Endothelial cell of umbilical vein (primary cell): ENCODE measurements around the gene RAD51B. TPM values are rescaled to one million over a fixed set of nuclear protein-coding genes. Genes with fewer than 3 reads are reported as not detected.

Experiments used
- BruUV-seq: library from RNA; stranded (reverse); fragments of 400-500 nt; replicated peaks from 2 replicates; lab custom pipeline; 2021; lab: Mats Ljungman, UMichigan
- CTCF ChIA-PET: fragments of 300-600, 350-600 bp; sonication (Branson Sonifier 250); formaldehyde crosslinking; loops from one replicate; lab custom pipeline; 2021; ENCODE audit warnings: antibody characterized with exemption, inconsistent platforms; lab: Charles Lee
- POLR2A ChIA-PET: fragments of 300-600, 350-600 bp; sonication (Branson Sonifier 250); formaldehyde crosslinking; loops from one replicate; lab custom pipeline; 2021; ENCODE audit warnings: antibody characterized with exemption, inconsistent platforms; lab: Charles Lee
- DNase-seq: peaks from one replicate; pipeline ENCODE4 v3.0.0-alpha.2; 2011; ENCODE audit warnings: low read depth, low spot score
- FAIRE-seq: peaks from 2 replicates; lab custom pipeline; 2011; peaks lifted over from hg19 to GRCh38; lab: Jason Lieb, UNC
- H2AFZ ChIP-seq: 2 replicates; pipeline ENCODE4 v1.6.0; 2012; ENCODE audit warnings: low read depth, low read length, control low read depth, inconsistent platforms
- H3K27ac ChIP-seq: 2 replicates; pipeline ENCODE4 v1.5.1; 2011; ENCODE audit warnings: low read depth, mild to moderate bottlenecking, control low read depth, low read length, moderate library complexity; ENCODE audit not compliant: insufficient read depth
- H3K27me3 ChIP-seq, 2 experiments: 2 replicates each; pipeline versions ENCODE4 v1.6.0 to v1.6.1; 2011; ENCODE audit warnings: low read length in 2 of 2, mixed read lengths in 1 of 2; ENCODE audit not compliant: control insufficient read depth in 2 of 2, insufficient read depth in 2 of 2
- H3K36me3 ChIP-seq, 2 experiments: 2 replicates in 1 of 2; 3 replicates in 1 of 2; pipeline ENCODE4 v1.5.1; 2011; ENCODE audit warnings: low read length in 2 of 2, mild to moderate bottlenecking in 1 of 2, moderate library complexity in 1 of 2; ENCODE audit not compliant: control insufficient read depth in 2 of 2, insufficient read depth in 2 of 2; ENCODE audit errors: extremely low read depth in 1 of 2
- H3K4me1 ChIP-seq: 3 replicates; pipeline ENCODE4 v1.5.1; 2011; ENCODE audit warnings: mild to moderate bottlenecking, low read length; ENCODE audit not compliant: control insufficient read depth, insufficient read depth; ENCODE audit errors: extremely low read depth
- H3K4me2 ChIP-seq: 2 replicates; pipeline ENCODE4 v1.6.1; 2011; ENCODE audit warnings: low read length, control low read depth, mixed read lengths; ENCODE audit not compliant: insufficient read depth
- H3K4me3 ChIP-seq, 3 experiments: fragments of 200-600 bp in 1 of 3; sonication (generic), shearing (Covaris generic) in 1 of 3; replicated peaks in 1 of 3; 2 replicates each; pipeline ENCODE4 v1.5.1; 2011 to 2016; ENCODE audit warnings: control low read depth in 3 of 3, low read length in 3 of 3, mild to moderate bottlenecking in 2 of 3, inconsistent platforms in 1 of 3, low read depth in 1 of 3, moderate library complexity in 1 of 3; ENCODE audit not compliant: insufficient read depth in 1 of 3
- H3K79me2 ChIP-seq: 2 replicates; pipeline ENCODE4 v1.6.0; 2012; ENCODE audit warnings: low read length, inconsistent platforms; ENCODE audit not compliant: control insufficient read depth, insufficient read depth
- H3K9ac ChIP-seq: replicated peaks from 2 replicates; pipeline ENCODE3; 2011; ENCODE audit warnings: low read length, control low read depth; ENCODE audit not compliant: insufficient read depth; ENCODE audit errors: extremely low read depth
- H3K9me1 ChIP-seq: replicated peaks from 3 replicates; pipeline ENCODE4 v1.6.0; 2011; ENCODE audit warnings: mild to moderate bottlenecking, low read length; ENCODE audit not compliant: control insufficient read depth, insufficient read depth; ENCODE audit errors: extremely low read depth
- H3K9me3 ChIP-seq: replicated peaks from 2 replicates; pipeline ENCODE4 v1.5.1; 2012; ENCODE audit warnings: low read length, inconsistent platforms; ENCODE audit not compliant: control insufficient read depth, insufficient read depth
- H4K20me1 ChIP-seq: replicated peaks from 2 replicates; pipeline ENCODE3; 2011; ENCODE audit warnings: mild to moderate bottlenecking, low read length; ENCODE audit not compliant: control insufficient read depth, insufficient read depth; ENCODE audit errors: extremely low read depth
- EZH2 ChIP-seq: IDR thresholded peaks from 2 replicates; pipeline ENCODE4 v1.6.1; 2012; ENCODE audit warnings: borderline replicate concordance, low read depth, mild to moderate bottlenecking, moderate library complexity, low read length, inconsistent platforms; ENCODE audit not compliant: severe bottlenecking
- FOS ChIP-seq: IDR thresholded peaks from 2 replicates; pipeline ENCODE4 v1.6.1; 2011; ENCODE audit warnings: mild to moderate bottlenecking, low read length, moderate library complexity, borderline replicate concordance; ENCODE audit not compliant: insufficient read depth
- GATA2 ChIP-seq: IDR thresholded peaks from 2 replicates; pipeline ENCODE4 v1.7.0; 2011; ENCODE audit warnings: low read depth, mild to moderate bottlenecking, moderate library complexity, mixed read lengths, low read length; ENCODE audit not compliant: insufficient read length, insufficient read depth
- JUN ChIP-seq: IDR thresholded peaks from 2 replicates; pipeline ENCODE4 v1.6.1; 2011; ENCODE audit warnings: borderline replicate concordance, low read depth; ENCODE audit not compliant: insufficient read length, insufficient read depth
- MYC ChIP-seq: IDR thresholded peaks from one replicate; pipeline ENCODE4 v1.6.1; 2011; ENCODE audit warnings: mild to moderate bottlenecking, low read depth, low read length
- POLR2A ChIP-seq: IDR thresholded peaks from 2 replicates; pipeline ENCODE4 v1.6.1; 2012; ENCODE audit warnings: low read depth, mild to moderate bottlenecking, control low read depth, low read length
- POLR2AphosphoS5 ChIP-seq: IDR thresholded peaks from 2 replicates; pipeline ENCODE4 v1.6.1; 2012; ENCODE audit warnings: low read depth, mild to moderate bottlenecking, control low read depth, low read length, moderate library complexity; ENCODE audit not compliant: insufficient read depth
- dilution Hi-C: fragments of 300-500 bp; cut with MboI; formaldehyde crosslinking; loops from one replicate; pipeline ENCODE4 v1.15.0; 2019; ENCODE audit warnings: low sequenced_read_pairs; ENCODE audit not compliant: extremely low pct_ligation_motif_present
- intact Hi-C: fragments of 100-400 bp; cut with micrococcal nuclease; formaldehyde crosslinking; loops from one replicate; pipeline ENCODE4 v1.10.0; 2022
- polyA plus RNA-seq, 4 experiments: library from polyadenylated mRNA; depleted of rRNA in 3 of 4; stranded (reverse) in 3 of 4; unstranded in 1 of 4; fragments of >200 nt; gene quantifications; 2 replicates each; pipeline versions ENCODE4 v1.2.1 to v1.2.3, GENCODE V29; 2011 to 2012; ENCODE audit warnings: missing spikeins in 1 of 4
- total RNA-seq: library from RNA; stranded (reverse); gene quantifications from 2 replicates; pipeline ENCODE4 v1.2.3, GENCODE V29; 2021
- TF ChIP-seq, protein P1 (sequence below), 2 donors: IDR thresholded peaks; 1 replicate in 1 of 2; 2 replicates in 1 of 2; pipeline ENCODE4 v1.5.1; 2011; ENCODE audit warnings: low read length in 2 of 2, mild to moderate bottlenecking in 2 of 2, moderate library complexity in 2 of 2, control low read depth in 1 of 2, inconsistent platforms in 1 of 2, low read depth in 1 of 2; ENCODE audit not compliant: insufficient read depth in 1 of 2; ENCODE audit errors: extremely low read depth in 1 of 2
- TF ChIP-seq, protein P2 (sequence below): IDR thresholded peaks from 2 replicates; pipeline ENCODE4 v1.6.1; 2011; ENCODE audit not compliant: insufficient read depth, insufficient read length

The RAD51B gene
- total and polyA plus RNA-seq, 2 donors (not counting 3 experiments of a cell fraction or from before 2014, with no cell fraction given): 3.9 to 19.0 TPM

GRCh38 chr14:68223631-68224030 is 404.1 kb downstream of the RAD51B start:
- no peak overlapping the region for H3K4me3 ChIP-seq
- H3K9ac ChIP-seq: no peak overlapping the region
- no peaks in the 10 kb centered on the region for H3K9me1 ChIP-seq
- intact Hi-C loops (no loop called here), dilution Hi-C loops (no loop called here)
- POLR2A ChIA-PET: no interaction called here
- H3K79me2 ChIP-seq: no peaks in the 10 kb centered on the region
- no peak overlapping the region for H2AFZ ChIP-seq
- H3K27me3 ChIP-seq: no peaks in the 10 kb centered on the region
- TF ChIP-seq EZH2: no peak
- no peak for TF ChIP-seq POLR2AphosphoS5
- no peaks in the 10 kb centered on the region for H4K20me1 ChIP-seq
- no TSS peak for BruUV-seq
- DNase-seq (no peak), FAIRE-seq (no peak)
- H3K36me3 ChIP-seq: no peaks in the 10 kb centered on the region
- no peak overlapping the region for H3K27ac ChIP-seq
- CTCF ChIA-PET: interaction anchor here (0.9 to 1.6 kb wide), 2 partner anchors 20 to 63 kb away, joined by 3 read pairs; no protein-coding TSS in a partner anchor
- H3K4me1 ChIP-seq: no peaks in the 10 kb centered on the region
- H3K4me2 ChIP-seq: no peak overlapping the region
- no peaks in the 10 kb centered on the region for H3K9me3 ChIP-seq

DNA sequence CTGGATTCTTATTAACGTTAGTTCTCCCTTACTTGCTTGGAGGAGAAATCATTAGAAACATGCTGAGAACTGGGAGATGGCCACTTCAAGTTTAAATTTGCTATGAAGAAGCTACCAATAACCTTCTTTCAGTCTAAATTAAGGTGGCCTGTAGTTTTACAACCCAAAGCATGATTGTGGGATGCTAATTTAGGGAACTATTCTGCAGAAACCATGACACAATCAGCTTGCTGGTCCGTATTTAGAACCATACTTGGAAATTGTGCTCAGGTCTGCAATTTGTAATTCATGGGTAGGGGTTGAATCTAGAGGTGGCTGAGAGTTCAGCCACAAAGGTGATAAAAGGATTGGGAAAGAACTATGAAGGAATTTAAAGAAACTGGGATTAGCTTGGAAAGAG is 405.7 kb downstream of the RAD51B start:
- Histone ChIP-seq H3K27ac (no peak overlapping the region), H3K9me1 (no peaks in the 10 kb centered on the region), H3K79me2 (no peaks in the 10 kb centered on the region), H3K9ac (no peak overlapping the region), H3K4me2 (no peak overlapping the region), H3K9me3 (no peaks in the 10 kb centered on the region), H3K4me1 (no peaks in the 10 kb centered on the region), H3K27me3 (no peaks in the 10 kb centered on the region), H2AFZ (no peak overlapping the region), H3K36me3 (no peaks in the 10 kb centered on the region), H4K20me1 (no peaks in the 10 kb centered on the region), H3K4me3 (no peak overlapping the region)
- no TSS peak for BruUV-seq
- FAIRE-seq (no peak), DNase-seq (no peak)
- CTCF ChIA-PET: interaction anchor here (1.6 kb wide), 1 partner anchor 22 kb away, joined by 3 read pairs; no protein-coding TSS in a partner anchor
- dilution Hi-C loops (no loop called here), intact Hi-C loops (no loop called here)
- TF ChIP-seq EZH2 (no peak), POLR2A (no peak), FOS (no peak), JUN (no peak), GATA2 (no peak), POLR2AphosphoS5 (no peak), MYC (no peak)
- TF ChIP-seq, protein P1, sequence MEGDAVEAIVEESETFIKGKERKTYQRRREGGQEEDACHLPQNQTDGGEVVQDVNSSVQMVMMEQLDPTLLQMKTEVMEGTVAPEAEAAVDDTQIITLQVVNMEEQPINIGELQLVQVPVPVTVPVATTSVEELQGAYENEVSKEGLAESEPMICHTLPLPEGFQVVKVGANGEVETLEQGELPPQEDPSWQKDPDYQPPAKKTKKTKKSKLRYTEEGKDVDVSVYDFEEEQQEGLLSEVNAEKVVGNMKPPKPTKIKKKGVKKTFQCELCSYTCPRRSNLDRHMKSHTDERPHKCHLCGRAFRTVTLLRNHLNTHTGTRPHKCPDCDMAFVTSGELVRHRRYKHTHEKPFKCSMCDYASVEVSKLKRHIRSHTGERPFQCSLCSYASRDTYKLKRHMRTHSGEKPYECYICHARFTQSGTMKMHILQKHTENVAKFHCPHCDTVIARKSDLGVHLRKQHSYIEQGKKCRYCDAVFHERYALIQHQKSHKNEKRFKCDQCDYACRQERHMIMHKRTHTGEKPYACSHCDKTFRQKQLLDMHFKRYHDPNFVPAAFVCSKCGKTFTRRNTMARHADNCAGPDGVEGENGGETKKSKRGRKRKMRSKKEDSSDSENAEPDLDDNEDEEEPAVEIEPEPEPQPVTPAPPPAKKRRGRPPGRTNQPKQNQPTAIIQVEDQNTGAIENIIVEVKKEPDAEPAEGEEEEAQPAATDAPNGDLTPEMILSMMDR (IDR thresholded peaks at IDR 0.05; ENCODE audit: extremely low read depth in 1 of 2, insufficient read depth in 1 of 2, low read depth in 1 of 2, low read length in 2 of 2): no peak
- TF ChIP-seq, protein P2, sequence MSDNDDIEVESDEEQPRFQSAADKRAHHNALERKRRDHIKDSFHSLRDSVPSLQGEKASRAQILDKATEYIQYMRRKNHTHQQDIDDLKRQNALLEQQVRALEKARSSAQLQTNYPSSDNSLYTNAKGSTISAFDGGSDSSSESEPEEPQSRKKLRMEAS: no peak
- POLR2A ChIA-PET: no interaction called here
